Gastroesophageal sphincter (tissue), 4 donors: ENCODE data around the gene GRIP1. TPM values are rescaled to one million over a fixed set of nuclear protein-coding genes. Genes with fewer than 3 reads are reported as not detected.
A peak's percentile ranks its signal among the peaks of the same experiment; 100 is the strongest.
"Not testable (repeated sequence)": the region's sequence is repeated elsewhere in the genome, so short reads cannot be mapped to it uniquely, and the experiment has no call there.

Experiments
- ATAC-seq: fragments of 150-250 bp; one replicate; pipeline ENCODE4 v1.9.1; 2016; ENCODE audit warnings: mild to moderate bottlenecking, moderate library complexity
- H3K27ac ChIP-seq, 4 donors: fragments of 200-600 bp; sonication (generic) in 3 of 4; 1 replicate in 3 of 4; 2 replicates in 1 of 4; pipeline ENCODE4 v1.5.1; 2016 to 2019
- H3K27me3 ChIP-seq: fragments of 200-600 bp; sonication (generic); one replicate; pipeline ENCODE4 v1.5.1; 2019
- H3K36me3 ChIP-seq, 2 donors: fragments of 200-600 bp; sonication (generic); one replicate each; pipeline ENCODE4 v1.5.1; 2019; ENCODE audit warnings: control low read depth in 1 of 2
- H3K4me1 ChIP-seq, 3 donors: fragments of 200-600 bp; sonication (generic); 1 replicate in 2 of 3; 2 replicates in 1 of 3; pipeline ENCODE4 v1.5.1; 2016 to 2019; ENCODE audit warnings: control low read depth in 2 of 3
- H3K4me3 ChIP-seq, 2 donors: fragments of 200-600 bp; sonication (generic); one replicate each; pipeline ENCODE4 v1.5.1; 2019; ENCODE audit warnings: mild to moderate bottlenecking in 1 of 2, moderate library complexity in 1 of 2
- H3K9me3 ChIP-seq, 3 donors: fragments of 200-600 bp; sonication (generic); one replicate each; pipeline ENCODE4 v1.5.1; 2017 to 2019; ENCODE audit warnings: control low read depth in 2 of 3
- CTCF ChIP-seq, 4 experiments: fragments of 200-600 bp in 2 of 4; fragments of 450-650 bp in 2 of 4; sonication (generic) in 1 of 4; IDR thresholded peaks; one replicate each; pipeline ENCODE4 v1.5.1; 2017 to 2019; ENCODE audit warnings: antibody characterized with exemption in 4 of 4, mild to moderate bottlenecking in 2 of 4, moderate library complexity in 2 of 4
- EP300 ChIP-seq: sonication (generic); formaldehyde crosslinking; IDR thresholded peaks from one replicate; pipeline ENCODE4 v1.6.1; 2017; ENCODE audit warnings: antibody characterized with exemption, mild to moderate bottlenecking
- POLR2A ChIP-seq, 2 donors: fragments of 450-650 bp; IDR thresholded peaks; one replicate each; pipeline ENCODE4 v1.6.1; 2017; ENCODE audit warnings: antibody characterized with exemption in 2 of 2, mild to moderate bottlenecking in 2 of 2, moderate library complexity in 1 of 2
- POLR2AphosphoS5 ChIP-seq: sonication (generic); formaldehyde crosslinking; IDR thresholded peaks from one replicate; pipeline ENCODE4 v1.6.1; 2017; ENCODE audit warnings: antibody characterized with exemption
- WGBS, 2 donors: methylation state at CpG; one replicate each; pipeline ENCODE4 v1.1.5; 2018; ENCODE audit warnings: low coverage in 1 of 2; 5-methylcytosine and 5-hydroxymethylcytosine counted together
- small RNA-seq, 4 donors: library from RNA; depleted of rRNA; stranded (forward); fragments of <200 nt; gene quantifications; one replicate each; pipeline ENCODE3, GENCODE V24; 2016
- total RNA-seq, 4 donors: library from RNA; depleted of rRNA; stranded (reverse); fragments of >200 nt; gene quantifications; one replicate each; pipeline ENCODE4 v1.1.0, GENCODE V29; 2016

The GRIP1 gene
- total RNA-seq, 4 donors from 2014 or later, result 6.8 to 17.8 (median 11.6) TPM

GRCh38 chr12:66304296-66304900, 374.5 kb downstream of the GRIP1 start:
- peaks cover 0 to 30% (median 6%) of the 10 kb centered on the region in 3 donors for H3K4me1 ChIP-seq
- no peak for ATAC-seq
- H3K27ac ChIP-seq, result no peak overlapping the region
- H3K4me3 ChIP-seq, result no peak overlapping the region
- H3K36me3 ChIP-seq, result peaks cover 0 to 5% of the 10 kb centered on the region in 2 donors
- no peaks in the 10 kb centered on the region for H3K27me3 ChIP-seq
- no peak for TF ChIP-seq CTCF (IDR thresholded peaks at IDR 0.05)
- no peak for TF ChIP-seq POLR2A (IDR thresholded peaks at IDR 0.05)
- TF ChIP-seq EP300, result no peak
- TF ChIP-seq POLR2AphosphoS5, result no peak
- H3K9me3 ChIP-seq, result no peaks in the 10 kb centered on the region
- 66 to 78% methylated on average over 6 of the region's 6 CpGs for WGBS, 2 donors

- Histone ChIP-seq H3K4me1 (peaks cover 0 to 30% (median 6%) of the 10 kb centered on the region in 3 donors), H3K27ac (peak overlapping the region in 2 of 4 donors; percentile 10 to 79), H3K4me3 (peak overlapping the region in 1 of 2 donors; percentile 67)
- 80 to 82% methylated on average over 2 to 5 of the region's 14 CpGs for WGBS, 2 donors
- not testable (repeated sequence) for ATAC-seq, H3K36me3 ChIP-seq, H3K27me3 ChIP-seq, H3K9me3 ChIP-seq
Measured at GRCh38 chr12:66303316-66303804, 375.5 kb downstream of the GRIP1 start.

DNA sequence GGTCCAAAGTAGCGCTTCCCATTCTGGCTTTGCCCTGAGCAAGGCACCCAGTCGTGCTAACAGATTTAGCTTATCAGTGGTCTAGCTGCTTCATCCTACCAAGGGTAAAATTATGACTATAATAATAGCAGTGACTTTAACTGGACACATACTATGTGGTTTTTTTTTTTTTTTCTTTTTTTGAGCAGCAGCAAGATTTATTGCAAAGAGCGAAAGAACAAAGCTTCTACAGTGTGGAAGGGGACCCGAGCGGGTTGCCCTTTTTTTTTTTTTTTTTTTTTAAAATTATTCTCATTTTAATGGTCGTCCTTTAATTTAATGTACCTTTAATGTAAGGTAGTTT, 376.1 kb downstream of the GRIP1 start:
- ATAC-seq, result no peak
- TF ChIP-seq EP300 (no peak), POLR2A (IDR thresholded peaks at IDR 0.05) (no peak), CTCF (IDR thresholded peaks at IDR 0.05) (no peak), POLR2AphosphoS5 (no peak)
- WGBS, 2 donors, result 0 to 12% methylated on average over 3 to 5 of the region's 6 CpGs
- Histone ChIP-seq H3K4me1 (peaks cover 0 to 30% (median 6%) of the 10 kb centered on the region in 3 donors), H3K27ac (peak overlapping the region in 3 of 4 donors; percentile 79 to 87 (median 81)), H3K9me3 (no peaks in the 10 kb centered on the region), H3K36me3 (no peaks in the 10 kb centered on the region), H3K4me3 (peak overlapping the region; percentile 44 to 67), H3K27me3 (no peaks in the 10 kb centered on the region)

- ATAC-seq, result peak; percentile 95
- Histone ChIP-seq H3K9me3 (no peaks in the 10 kb centered on the region), H3K27ac (peak within 1 kb of the TSS in 3 of 4 donors; percentile 79 to 87 (median 81)), H3K4me1 (peaks cover 0 to 30% (median 6%) of the 10 kb centered on the region in 3 donors), H3K36me3 (no peaks in the 10 kb centered on the region), H3K27me3 (no peaks in the 10 kb centered on the region), H3K4me3 (peak within 1 kb of the TSS; percentile 44 to 67)
- peak; percentile 90 for TF ChIP-seq POLR2AphosphoS5
- TF ChIP-seq EP300, result no peak
- WGBS, 2 donors, result 0 to 2% methylated on average over 3 to 9 of the region's 45 CpGs
Measured at GRCh38 chr12:66301944-66302826, 376.7 kb downstream of the GRIP1 start, which contains the start of gene HELB. Gene HELB, plus strand, starts transcription at chr12:66302493. Its CDS starts 111 bp downstream, at chr12:66302604.

DNA sequence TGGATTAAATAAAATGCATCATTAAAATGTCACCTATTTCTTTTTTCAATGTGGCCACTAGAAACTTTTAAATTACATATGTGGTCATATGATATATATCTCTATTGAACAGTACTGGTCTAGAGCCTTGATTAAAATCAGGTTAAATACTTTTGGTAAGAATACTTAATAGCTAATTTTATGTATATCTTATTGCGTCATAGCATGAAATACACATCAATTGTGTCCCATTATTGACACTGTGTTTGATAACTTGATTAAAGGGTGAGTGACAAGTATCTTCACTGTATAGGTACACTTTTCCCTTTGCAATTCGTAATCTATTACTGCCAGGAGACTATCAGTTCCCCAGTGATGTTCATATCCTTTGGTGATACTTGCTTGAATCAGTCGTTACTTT, 381.0 kb downstream of the GRIP1 start:
- H3K4me1 ChIP-seq, result peaks cover 0 to 12% (median 0%) of the 10 kb centered on the region in 3 donors
- H3K27me3 ChIP-seq, result peaks cover 6% of the 10 kb centered on the region
- no peak overlapping the region for H3K27ac ChIP-seq
- 77 to 90% methylated on average over 3 of the region's 3 CpGs for WGBS, 2 donors
- ATAC-seq, result no peak
- TF ChIP-seq POLR2A (IDR thresholded peaks at IDR 0.05) (no peak), EP300 (no peak), CTCF (IDR thresholded peaks at IDR 0.05) (no peak), POLR2AphosphoS5 (no peak)
- H3K9me3 ChIP-seq, result no peaks in the 10 kb centered on the region
- H3K36me3 ChIP-seq, result no peaks in the 10 kb centered on the region
- no peak overlapping the region for H3K4me3 ChIP-seq

Small RNAs within 50 kb of the gene (small RNA-seq; reads per million reads assigned to genes)
- gene OSBPL9P5, result 0 reads per million in 4 donors
